BLaER1 treated with 17β-estradiol and CSF1 and Interleukin-3, amounts not matched to agents 10 nM and 100 nM (cell line): ENCODE data around the gene MRPL46.
A peak's percentile ranks its signal among the peaks of the same experiment; 100 is the strongest.

Experiments
- H3K27ac ChIP-seq, 11 experiments: shearing (Covaris generic); formaldehyde crosslinking; 2 replicates each; pipeline ENCODE4 v1.8.1; 2022
- H3K27me3 ChIP-seq, 11 experiments: shearing (Covaris generic); formaldehyde crosslinking; 2 replicates each; pipeline ENCODE4 v1.8.1; 2022
- H3K36me3 ChIP-seq, 11 experiments: shearing (Covaris generic); formaldehyde crosslinking; 2 replicates each; pipeline ENCODE4 v1.8.1; 2022
- H3K4me1 ChIP-seq, 10 experiments: shearing (Covaris generic); formaldehyde crosslinking; 2 replicates each; pipeline ENCODE4 v1.8.1; 2022
- H3K4me2 ChIP-seq, 11 experiments: shearing (Covaris generic); formaldehyde crosslinking; 2 replicates each; pipeline ENCODE4 v1.8.1; 2022
- H3K4me3 ChIP-seq, 10 experiments: shearing (Covaris generic); formaldehyde crosslinking; 2 replicates each; pipeline ENCODE4 v1.8.1; 2022
- H3K9ac ChIP-seq, 11 experiments: shearing (Covaris generic); formaldehyde crosslinking; 2 replicates each; pipeline ENCODE4 v1.8.1; 2022
- H3K9me3 ChIP-seq, 11 experiments: shearing (Covaris generic); formaldehyde crosslinking; replicated peaks in 1 of 11; 2 replicates each; pipeline ENCODE4 v1.8.1; 2022
- H4K20me1 ChIP-seq, 11 experiments: shearing (Covaris generic); formaldehyde crosslinking; 2 replicates each; pipeline ENCODE4 v1.8.1; 2022
- Cebpa-rat ChIP-seq, 11 experiments: shearing (Covaris generic); IDR thresholded peaks; 2 replicates each; pipeline ENCODE4 v1.8.1; 2022

Gene MRPL46

GRCh38 chr15:88504445-88504844 lies 37.3 kb upstream of the MRPL46 start:
- no peak overlapping the region for H3K9ac ChIP-seq
- H3K27ac ChIP-seq: no peak overlapping the region
- no peaks in the 10 kb centered on the region for H4K20me1 ChIP-seq
- H3K4me3 ChIP-seq: no peak overlapping the region
- no peaks in the 10 kb centered on the region for H3K27me3 ChIP-seq
- peaks cover 0 to 22% (median 0%) of the 10 kb centered on the region in 10 experiments; a peak in 3 of 20 replicates for H3K4me1 ChIP-seq
- no peaks in the 10 kb centered on the region for H3K9me3 ChIP-seq
- no peak for TF ChIP-seq Cebpa-rat (IDR thresholded peaks at IDR 0.05)
- H3K4me2 ChIP-seq: no peak overlapping the region
- peaks cover 15 to 62% (median 39%) of the 10 kb centered on the region in 11 experiments; a peak in 21 of 22 replicates for H3K36me3 ChIP-seq

- Histone ChIP-seq H4K20me1 (no peaks in the 10 kb centered on the region), H3K4me3 (no peak overlapping the region), H3K9ac (no peak overlapping the region), H3K4me1 (no peaks in the 10 kb centered on the region), H3K27ac (no peak overlapping the region), H3K9me3 (no peaks in the 10 kb centered on the region), H3K27me3 (no peaks in the 10 kb centered on the region), H3K4me2 (no peak overlapping the region), H3K36me3 (peaks cover 0 to 29% (median 7%) of the 10 kb centered on the region in 11 experiments; a peak in 13 of 22 replicates)
- no peak for TF ChIP-seq Cebpa-rat (IDR thresholded peaks at IDR 0.05)
These were observed 31.8 kb upstream of the MRPL46 start for GRCh38 chr15:88498996-88499395.

DNA sequence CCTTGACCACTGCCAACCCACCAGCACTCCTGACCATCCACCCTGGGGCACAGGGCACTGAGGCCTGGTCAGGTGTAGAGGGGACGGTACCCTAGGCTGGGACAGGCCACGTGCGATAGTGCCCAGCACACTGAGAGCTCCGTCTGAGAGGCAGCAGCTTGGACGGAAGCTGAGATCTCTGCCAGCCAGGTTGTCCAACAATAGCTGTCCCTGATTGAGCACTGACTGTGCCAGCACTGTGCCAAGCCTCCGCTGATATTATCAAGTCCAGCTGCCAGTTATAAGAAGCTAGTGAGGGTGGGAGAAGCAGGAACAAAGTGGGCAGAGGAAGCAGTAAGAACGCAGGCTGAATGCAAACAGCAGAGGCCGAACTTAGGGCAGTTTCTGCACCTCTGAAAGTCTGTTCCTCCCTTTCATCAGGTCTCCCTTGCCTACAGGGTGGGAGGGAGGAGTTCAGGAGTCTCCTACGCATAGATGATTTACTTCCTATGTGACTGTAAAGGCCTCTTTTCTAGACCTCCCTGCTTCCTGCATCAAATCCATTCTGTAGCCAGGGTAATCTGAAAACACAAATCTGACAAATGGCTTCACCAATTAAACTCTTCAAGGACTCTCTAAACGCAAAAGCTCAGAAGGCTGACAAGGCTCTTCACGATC lies 30.0 kb upstream of the MRPL46 start:
- no peak overlapping the region for H3K9ac ChIP-seq
- H3K4me3 ChIP-seq: no peak overlapping the region
- H3K27ac ChIP-seq: no peak overlapping the region
- H3K27me3 ChIP-seq: no peaks in the 10 kb centered on the region
- no peaks in the 10 kb centered on the region for H3K9me3 ChIP-seq
- no peak for TF ChIP-seq Cebpa-rat (IDR thresholded peaks at IDR 0.05)
- peaks cover 0 to 14% (median 0%) of the 10 kb centered on the region in 11 experiments; a peak in 5 of 22 replicates for H3K36me3 ChIP-seq
- no peak overlapping the region for H3K4me2 ChIP-seq
- no peaks in the 10 kb centered on the region for H4K20me1 ChIP-seq
- no peaks in the 10 kb centered on the region for H3K4me1 ChIP-seq

GRCh38 chr15:88493844-88494243 lies 26.7 kb upstream of the MRPL46 start:
- Histone ChIP-seq H3K4me3 (no peak overlapping the region), H3K4me2 (no peak overlapping the region), H3K4me1 (peaks cover 7 to 13% (median 11%) of the 10 kb centered on the region in 10 experiments; a peak in 18 of 20 replicates), H3K27ac (no peak overlapping the region), H3K27me3 (no peaks in the 10 kb centered on the region), H3K9me3 (no peaks in the 10 kb centered on the region), H3K36me3 (peaks cover 0 to 13% (median 0%) of the 10 kb centered on the region in 11 experiments; a peak in 2 of 22 replicates), H3K9ac (no peak overlapping the region), H4K20me1 (no peaks in the 10 kb centered on the region; a peak in 1 of 22 replicates)
- TF ChIP-seq Cebpa-rat (IDR thresholded peaks at IDR 0.05): no peak

GRCh38 chr15:88491158-88491557 lies 24.0 kb upstream of the MRPL46 start:
- H3K4me2 ChIP-seq: peak overlapping the region; percentile 6 to 63 (median 32); a peak in 17 of 22 replicates
- H3K9me3 ChIP-seq: no peaks in the 10 kb centered on the region
- H4K20me1 ChIP-seq: no peaks in the 10 kb centered on the region; a peak in 1 of 22 replicates
- no peak for TF ChIP-seq Cebpa-rat (IDR thresholded peaks at IDR 0.05)
- no peak overlapping the region for H3K27ac ChIP-seq
- no peak overlapping the region for H3K9ac ChIP-seq
- no peak overlapping the region for H3K4me3 ChIP-seq
- peaks cover 0 to 3% (median 0%) of the 10 kb centered on the region in 11 experiments; a peak in 1 of 22 replicates for H3K36me3 ChIP-seq
- peaks cover 12 to 29% (median 23%) of the 10 kb centered on the region in 10 experiments for H3K4me1 ChIP-seq
- no peaks in the 10 kb centered on the region for H3K27me3 ChIP-seq

DNA sequence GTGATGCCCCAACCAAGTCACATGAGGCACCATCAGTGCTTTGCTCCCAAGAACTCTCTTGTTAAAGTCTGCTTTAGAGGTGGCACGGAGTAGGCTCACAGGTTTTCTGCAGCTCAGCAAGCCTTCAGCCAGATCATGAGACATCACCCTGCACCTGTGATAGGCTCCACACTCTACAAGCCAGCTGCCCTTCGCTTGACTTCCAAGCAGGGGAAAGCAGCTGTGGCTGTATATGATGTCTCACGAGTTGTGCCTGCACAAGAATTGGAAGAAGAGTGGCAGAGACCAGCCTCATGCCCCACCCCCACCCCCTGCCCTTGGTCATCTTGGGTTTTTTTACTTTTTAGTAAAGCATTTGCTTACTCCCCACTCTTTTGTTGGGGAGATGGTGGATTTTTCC lies 22.8 kb upstream of the MRPL46 start:
- no peaks in the 10 kb centered on the region for H3K27me3 ChIP-seq
- H4K20me1 ChIP-seq: no peaks in the 10 kb centered on the region; a peak in 1 of 22 replicates
- H3K27ac ChIP-seq: no peak overlapping the region
- no peaks in the 10 kb centered on the region; a peak in 1 of 22 replicates for H3K36me3 ChIP-seq
- TF ChIP-seq Cebpa-rat (IDR thresholded peaks at IDR 0.05): no peak
- no peaks in the 10 kb centered on the region for H3K9me3 ChIP-seq
- H3K4me2 ChIP-seq: no peak overlapping the region
- peaks cover 12 to 29% (median 23%) of the 10 kb centered on the region in 10 experiments for H3K4me1 ChIP-seq
- H3K9ac ChIP-seq: no peak overlapping the region
- no peak overlapping the region for H3K4me3 ChIP-seq

DNA sequence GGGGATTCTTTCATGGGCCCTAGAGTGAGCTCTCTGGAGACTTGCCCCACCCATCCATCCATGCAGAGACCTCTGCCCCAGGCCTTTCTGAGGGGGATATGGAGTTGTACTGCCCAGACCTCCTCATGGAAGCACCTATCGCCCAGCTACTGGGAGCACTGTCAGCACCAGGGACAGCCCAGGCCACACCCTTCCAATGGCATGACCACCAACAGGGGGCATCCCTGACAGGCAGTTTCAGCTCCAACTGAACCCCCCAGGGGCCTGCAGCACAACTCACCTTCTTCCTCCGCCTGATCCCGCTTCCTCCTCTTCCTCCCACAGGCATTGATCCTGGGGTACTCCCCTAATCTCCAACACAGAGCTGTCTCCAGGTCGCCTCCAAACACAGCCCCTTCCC lies 22.1 kb upstream of the MRPL46 start:
- Histone ChIP-seq H3K27me3 (no peaks in the 10 kb centered on the region), H3K4me2 (no peak overlapping the region), H4K20me1 (no peaks in the 10 kb centered on the region; a peak in 1 of 22 replicates), H3K4me3 (no peak overlapping the region), H3K36me3 (no peaks in the 10 kb centered on the region), H3K27ac (no peak overlapping the region), H3K4me1 (peaks cover 12 to 29% (median 23%) of the 10 kb centered on the region in 10 experiments), H3K9ac (no peak overlapping the region), H3K9me3 (no peaks in the 10 kb centered on the region)
- TF ChIP-seq Cebpa-rat (IDR thresholded peaks at IDR 0.05): no peak

DNA sequence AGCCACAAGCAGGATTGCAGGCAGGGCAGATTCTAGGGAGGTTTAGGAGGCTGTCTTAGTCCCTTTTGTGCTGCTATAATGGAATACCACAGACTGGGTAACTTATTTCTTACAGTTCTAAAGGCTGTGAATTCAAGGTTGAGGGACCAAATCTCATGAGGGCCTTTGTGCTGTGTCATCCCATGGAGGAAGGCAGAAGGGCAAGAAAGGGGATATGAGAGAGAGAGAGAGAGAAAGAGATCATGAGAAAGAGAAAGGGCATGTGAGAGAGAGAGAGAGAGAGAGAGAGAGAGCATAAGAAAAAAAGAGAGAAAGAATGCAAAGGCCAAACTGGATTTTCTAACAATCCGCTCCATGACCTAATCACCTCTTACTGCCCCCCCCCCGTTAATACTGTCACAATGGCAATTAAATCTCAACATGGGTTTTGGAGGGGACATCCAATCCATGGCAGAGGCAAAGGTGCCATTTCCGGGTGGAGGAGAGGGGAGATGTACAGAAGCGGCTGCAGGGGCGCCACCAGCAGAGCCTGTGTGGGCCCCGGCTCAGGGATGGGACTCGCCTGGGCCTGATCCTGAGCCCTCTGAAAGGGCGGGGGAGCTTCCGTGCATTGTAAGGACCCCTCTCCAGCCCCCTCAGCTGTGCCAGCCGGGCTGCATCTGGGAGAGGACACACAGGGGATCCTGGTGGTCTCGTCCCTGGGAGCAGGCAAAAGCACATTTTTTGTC lies 20.8 kb upstream of the MRPL46 start:
- no peak for TF ChIP-seq Cebpa-rat (IDR thresholded peaks at IDR 0.05)
- no peaks in the 10 kb centered on the region for H3K36me3 ChIP-seq
- peak overlapping the region in 8 of 11 experiments; percentile 22 to 59 (median 46); a peak in 12 of 22 replicates for H3K27ac ChIP-seq
- peaks cover 12 to 29% (median 23%) of the 10 kb centered on the region in 10 experiments for H3K4me1 ChIP-seq
- no peak overlapping the region for H3K4me3 ChIP-seq
- H3K4me2 ChIP-seq: peak overlapping the region in 7 of 11 experiments; percentile 11 to 78 (median 64); a peak in 13 of 22 replicates
- H3K9me3 ChIP-seq: no peaks in the 10 kb centered on the region
- no peaks in the 10 kb centered on the region; a peak in 1 of 22 replicates for H4K20me1 ChIP-seq
- H3K27me3 ChIP-seq: no peaks in the 10 kb centered on the region
- peak overlapping the region in 1 of 11 experiments; percentile 24; a peak in 1 of 22 replicates for H3K9ac ChIP-seq

DNA sequence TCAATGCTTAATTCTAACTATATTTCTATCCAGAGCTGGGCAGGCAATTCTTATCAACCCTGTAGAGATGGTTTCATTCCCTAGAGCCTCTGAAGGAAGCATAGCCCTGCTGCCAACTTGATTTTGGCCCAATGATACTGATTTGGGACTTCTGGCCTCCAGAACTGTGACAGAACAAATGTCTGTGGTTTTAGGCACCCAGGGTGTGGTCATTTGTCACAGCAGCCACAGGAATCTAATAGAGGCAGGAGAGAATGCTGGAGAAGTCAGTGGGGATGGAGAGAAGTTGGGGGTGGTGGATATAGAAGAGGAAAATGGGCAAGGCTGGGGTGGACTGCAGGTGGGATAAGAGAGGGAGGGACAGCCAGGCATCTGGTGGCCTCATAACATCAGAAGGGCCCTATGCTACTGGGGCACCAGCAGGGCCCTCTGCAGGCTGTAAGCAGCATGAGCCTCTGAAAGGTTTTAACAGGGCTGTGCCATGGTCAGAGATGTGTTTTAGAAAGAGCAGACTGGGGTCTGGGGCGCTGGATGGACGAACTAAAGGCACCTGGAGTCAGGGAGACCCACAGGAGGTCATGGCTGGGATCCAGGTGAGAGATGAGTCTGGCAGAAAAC lies 20.1 kb upstream of the MRPL46 start:
- peak overlapping the region in 7 of 11 experiments; percentile 11 to 78 (median 64); a peak in 13 of 22 replicates for H3K4me2 ChIP-seq

More for the DNA sequence above, 20.1 kb upstream of the MRPL46 start:
- peak overlapping the region in 1 of 11 experiments; percentile 24; a peak in 1 of 22 replicates for H3K9ac ChIP-seq
- no peaks in the 10 kb centered on the region for H3K36me3 ChIP-seq
- no peak for TF ChIP-seq Cebpa-rat (IDR thresholded peaks at IDR 0.05)
- peaks cover 12 to 35% (median 26%) of the 10 kb centered on the region in 10 experiments for H3K4me1 ChIP-seq
- no peaks in the 10 kb centered on the region for H3K27me3 ChIP-seq
- H3K4me3 ChIP-seq: no peak overlapping the region
- no peaks in the 10 kb centered on the region; a peak in 2 of 22 replicates for H4K20me1 ChIP-seq
- H3K27ac ChIP-seq: peak overlapping the region in 8 of 11 experiments; percentile 22 to 59 (median 46); a peak in 12 of 22 replicates
- no peaks in the 10 kb centered on the region for H3K9me3 ChIP-seq
